Neuron (in vitro differentiated cells): Measurements from ENCODE around the gene DYSF.

Source experiments
- H2AFZ ChIP-seq: one replicate; pipeline ENCODE4 v1.6.1; 2013; ENCODE audit warnings: low read depth, mild to moderate bottlenecking, inconsistent platforms, low read length, moderate library complexity
- H3K27me3 ChIP-seq: one replicate; pipeline ENCODE4 v1.6.1; 2013; ENCODE audit warnings: low read length; ENCODE audit not compliant: insufficient read depth
- H3K36me3 ChIP-seq: one replicate; pipeline ENCODE4 v1.6.1; 2013; ENCODE audit warnings: low read length; ENCODE audit not compliant: insufficient read depth
- H3K4me1 ChIP-seq: one replicate; pipeline ENCODE4 v1.6.1; 2013; ENCODE audit warnings: low read length; ENCODE audit not compliant: insufficient read depth
- H3K4me3 ChIP-seq: 2 replicates; pipeline ENCODE4 v1.5.1; 2013; ENCODE audit warnings: mild to moderate bottlenecking, low read length, moderate library complexity
- H3K9me3 ChIP-seq: one replicate; pipeline ENCODE4 v1.6.1; 2013; ENCODE audit warnings: low read length

The DYSF gene

GRCh38 chr2:71672826-71673795, 219.8 kb downstream of the DYSF start:
- Histone ChIP-seq H3K4me1 (no peaks in the 10 kb centered on the region), H3K36me3 (no peaks in the 10 kb centered on the region), H3K9me3 (no peaks in the 10 kb centered on the region)

DNA sequence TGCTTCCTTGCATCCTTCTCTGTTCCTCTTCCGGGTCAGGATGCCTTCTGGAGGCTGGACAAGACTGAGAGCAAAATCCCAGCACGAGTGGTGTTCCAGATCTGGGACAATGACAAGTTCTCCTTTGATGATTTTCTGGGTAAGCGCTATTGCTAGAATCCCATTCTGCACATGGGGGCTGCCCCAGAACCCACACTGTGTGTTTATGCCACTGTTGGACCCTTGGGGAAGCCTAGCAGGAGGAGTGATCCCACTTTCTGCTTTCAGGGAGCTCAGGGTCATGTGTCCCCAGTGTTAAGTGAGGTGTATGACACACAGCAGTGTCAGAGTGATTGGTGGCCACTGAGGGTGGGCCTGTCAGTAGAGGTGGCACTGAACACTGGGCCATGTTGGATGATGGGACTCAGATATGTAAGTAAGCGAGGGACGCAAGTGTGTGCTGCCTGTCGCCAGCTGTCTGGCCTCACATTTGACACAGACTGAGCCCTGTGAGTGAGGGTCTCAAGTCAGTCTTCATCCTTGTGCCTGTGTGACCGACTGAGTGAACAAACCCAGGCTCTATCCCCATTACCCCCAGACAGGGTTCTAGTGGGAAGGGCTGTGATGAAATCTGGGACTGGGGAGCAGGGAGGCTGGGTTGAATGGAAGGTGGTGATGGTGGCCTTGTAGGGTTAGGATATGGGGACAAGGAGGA, 220.9 kb downstream of the DYSF start:
- Histone ChIP-seq H3K4me3 (no peak overlapping the region), H2AFZ (no peak overlapping the region), H3K9me3 (no peaks in the 10 kb centered on the region), H3K36me3 (no peaks in the 10 kb centered on the region), H3K4me1 (no peaks in the 10 kb centered on the region), H3K27me3 (peaks cover 2% of the 10 kb centered on the region)

More at GRCh38 chr2:71672826-71673795, 219.8 kb downstream of the DYSF start:
- H2AFZ ChIP-seq: no peak overlapping the region
- H3K4me3 ChIP-seq: no peak overlapping the region
- H3K27me3 ChIP-seq: no peaks in the 10 kb centered on the region

GRCh38 chr2:71675296-71675695, 221.9 kb downstream of the DYSF start:
- H3K9me3 ChIP-seq: no peaks in the 10 kb centered on the region

GRCh38 chr2:71678874-71679273, 225.5 kb downstream of the DYSF start:
- no peak overlapping the region for H2AFZ ChIP-seq
- H3K27me3 ChIP-seq: peaks cover 4% of the 10 kb centered on the region
- H3K36me3 ChIP-seq: no peaks in the 10 kb centered on the region
- no peak overlapping the region for H3K4me3 ChIP-seq
- H3K4me1 ChIP-seq: no peaks in the 10 kb centered on the region
- H3K9me3 ChIP-seq: no peaks in the 10 kb centered on the region

More at GRCh38 chr2:71675296-71675695, 221.9 kb downstream of the DYSF start:
- Histone ChIP-seq H3K36me3 (no peaks in the 10 kb centered on the region), H3K27me3 (peaks cover 2% of the 10 kb centered on the region), H3K4me1 (no peaks in the 10 kb centered on the region), H3K4me3 (no peak overlapping the region), H2AFZ (no peak overlapping the region)

DNA sequence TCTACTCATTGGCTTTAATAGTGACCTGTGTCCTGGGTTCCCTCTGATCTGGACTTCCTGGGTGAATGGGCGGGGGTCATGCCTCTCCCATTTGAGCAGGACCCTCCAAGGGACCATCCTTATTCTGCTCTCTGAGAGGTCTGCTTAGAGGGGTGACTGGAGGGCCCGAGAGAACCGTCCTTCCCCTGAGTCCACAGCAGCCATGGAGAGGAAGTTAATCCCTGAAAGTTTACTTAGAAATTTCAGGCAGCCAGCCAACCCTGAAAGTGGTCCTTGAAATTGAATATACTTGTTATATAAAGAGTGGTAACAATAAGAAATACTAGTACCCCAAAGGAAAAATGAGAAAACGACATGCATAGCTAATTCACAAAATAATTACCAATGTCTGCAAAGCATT, 226.1 kb downstream of the DYSF start:
- H3K4me1 ChIP-seq: no peaks in the 10 kb centered on the region
- no peak overlapping the region for H2AFZ ChIP-seq
- peaks cover 4% of the 10 kb centered on the region for H3K27me3 ChIP-seq
- H3K9me3 ChIP-seq: no peaks in the 10 kb centered on the region
- no peak overlapping the region for H3K4me3 ChIP-seq
- no peaks in the 10 kb centered on the region for H3K36me3 ChIP-seq

- no peak overlapping the region for H2AFZ ChIP-seq
- no peaks in the 10 kb centered on the region for H3K9me3 ChIP-seq
- H3K27me3 ChIP-seq: peaks cover 4% of the 10 kb centered on the region
- H3K4me3 ChIP-seq: no peak overlapping the region
- H3K4me1 ChIP-seq: no peaks in the 10 kb centered on the region
- H3K36me3 ChIP-seq: no peaks in the 10 kb centered on the region
These were observed 227.6 kb downstream of the DYSF start for GRCh38 chr2:71680925-71681324.

- Histone ChIP-seq H3K4me3 (no peak overlapping the region), H3K27me3 (peaks cover 4% of the 10 kb centered on the region), H2AFZ (no peak overlapping the region), H3K36me3 (no peaks in the 10 kb centered on the region), H3K4me1 (no peaks in the 10 kb centered on the region), H3K9me3 (no peaks in the 10 kb centered on the region)
These were observed 228.3 kb downstream of the DYSF start for GRCh38 chr2:71681626-71682025.

DNA sequence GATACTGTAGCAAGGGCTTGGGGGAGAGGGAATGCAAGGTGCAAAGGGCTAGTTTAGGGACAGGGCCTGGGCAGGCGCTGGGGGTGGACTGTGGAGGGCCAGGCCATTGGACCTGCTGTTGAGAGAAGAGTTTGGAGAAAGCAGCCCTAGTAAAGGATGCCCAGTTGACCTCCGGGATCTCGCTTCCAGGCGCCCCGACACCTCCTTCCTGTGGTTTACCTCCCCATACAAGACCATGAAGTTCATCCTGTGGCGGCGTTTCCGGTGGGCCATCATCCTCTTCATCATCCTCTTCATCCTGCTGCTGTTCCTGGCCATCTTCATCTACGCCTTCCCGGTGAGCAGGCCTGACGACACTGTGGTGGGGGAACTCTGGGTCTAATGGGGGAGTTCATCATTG, 229.0 kb downstream of the DYSF start:
- Histone ChIP-seq H3K4me3 (no peak overlapping the region), H3K27me3 (peaks cover 4% of the 10 kb centered on the region), H3K36me3 (no peaks in the 10 kb centered on the region), H3K4me1 (no peaks in the 10 kb centered on the region), H2AFZ (no peak overlapping the region), H3K9me3 (no peaks in the 10 kb centered on the region)

DNA sequence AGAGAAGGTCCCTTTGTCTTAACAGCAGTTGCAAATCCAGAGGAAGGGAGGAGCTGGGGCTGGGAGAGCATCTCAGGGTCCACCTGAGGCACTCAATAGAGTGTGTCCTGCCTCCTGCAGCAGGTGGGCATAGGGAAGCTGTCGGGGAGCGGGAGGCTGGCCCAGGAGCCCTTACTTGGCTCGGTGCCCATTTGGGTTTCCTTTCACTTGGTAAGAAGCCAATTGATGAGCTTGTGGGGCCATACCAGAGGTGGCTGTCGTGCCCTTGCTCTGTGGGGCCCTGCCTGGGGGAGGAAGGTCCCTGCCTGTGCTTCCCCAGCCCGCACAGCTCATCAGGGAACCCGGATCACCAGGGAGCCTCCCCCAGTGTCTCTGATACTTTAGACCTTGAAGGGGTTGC, 229.7 kb downstream of the DYSF start:
- Histone ChIP-seq H3K9me3 (no peaks in the 10 kb centered on the region), H2AFZ (no peak overlapping the region), H3K27me3 (peaks cover 4% of the 10 kb centered on the region), H3K36me3 (no peaks in the 10 kb centered on the region), H3K4me1 (no peaks in the 10 kb centered on the region), H3K4me3 (no peak overlapping the region)

DNA sequence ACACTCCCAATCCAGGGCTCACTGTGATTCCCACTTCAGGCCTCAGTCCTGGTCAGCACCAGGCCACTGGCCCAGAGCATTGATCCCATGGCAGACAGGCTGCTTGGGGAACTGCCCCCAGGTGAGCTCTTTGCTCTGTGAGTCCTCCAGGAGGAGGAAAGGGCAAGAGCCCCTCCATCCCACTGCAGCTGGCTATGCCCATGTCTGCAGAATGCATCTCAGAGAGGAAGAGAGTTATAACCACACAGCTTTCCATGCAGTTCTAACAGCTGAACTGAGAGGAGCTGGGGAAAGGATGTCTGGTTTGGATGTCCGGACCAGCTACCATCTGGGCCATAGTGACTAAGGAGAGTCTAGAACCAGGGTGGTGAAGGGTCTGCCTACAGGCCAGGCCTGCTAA, 230.3 kb downstream of the DYSF start:
- H3K4me3 ChIP-seq: no peak overlapping the region
- no peaks in the 10 kb centered on the region for H3K36me3 ChIP-seq
- no peaks in the 10 kb centered on the region for H3K9me3 ChIP-seq
- H2AFZ ChIP-seq: no peak overlapping the region
- no peaks in the 10 kb centered on the region for H3K4me1 ChIP-seq
- H3K27me3 ChIP-seq: peaks cover 4% of the 10 kb centered on the region

- H3K9me3 ChIP-seq: no peaks in the 10 kb centered on the region
- H3K36me3 ChIP-seq: no peaks in the 10 kb centered on the region
- no peak overlapping the region for H2AFZ ChIP-seq
- peaks cover 2% of the 10 kb centered on the region for H3K27me3 ChIP-seq
- H3K4me1 ChIP-seq: no peaks in the 10 kb centered on the region
- H3K4me3 ChIP-seq: no peak overlapping the region
These were observed 231.1 kb downstream of the DYSF start for GRCh38 chr2:71684226-71685072.

DNA sequence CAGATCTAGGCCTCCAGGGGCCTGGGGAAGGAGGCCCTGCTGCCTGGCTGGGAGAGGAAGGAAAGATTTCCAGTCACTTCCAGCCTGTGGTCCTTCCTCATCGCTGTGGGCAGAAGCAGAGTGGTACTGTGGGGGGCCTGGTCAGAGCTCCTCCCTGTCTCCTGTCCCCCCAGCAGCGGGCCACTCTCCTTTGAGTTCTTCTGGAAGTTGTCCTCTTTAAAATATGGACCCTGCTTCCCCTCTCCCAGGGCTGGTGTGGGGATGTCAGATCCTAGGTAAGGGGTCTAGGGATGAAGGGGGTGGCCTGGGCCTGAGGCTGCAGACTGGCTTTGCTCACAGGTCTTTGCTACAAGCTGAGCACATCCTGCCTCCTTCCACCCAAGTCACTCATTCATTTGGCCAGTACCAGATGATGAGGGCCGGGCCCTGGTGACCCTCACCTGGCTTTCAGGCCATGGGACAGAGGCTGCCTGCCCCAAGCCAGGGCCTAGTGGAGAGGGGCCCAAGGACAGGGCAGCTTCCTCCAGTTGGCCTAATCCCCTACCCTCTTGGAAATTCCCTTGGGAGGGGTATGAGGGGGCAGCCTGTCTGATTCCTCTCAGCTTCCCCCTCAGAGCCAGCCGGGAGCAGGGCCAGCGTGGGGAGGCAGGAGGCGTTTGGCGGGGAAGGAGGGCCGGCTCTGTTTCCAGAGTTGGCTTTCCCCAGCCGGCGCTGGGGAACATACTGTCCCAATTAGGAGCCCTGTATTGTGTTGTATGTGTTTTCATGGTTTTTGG, 231.9 kb downstream of the DYSF start:
- Histone ChIP-seq H2AFZ (no peak overlapping the region), H3K36me3 (no peaks in the 10 kb centered on the region), H3K4me1 (no peaks in the 10 kb centered on the region), H3K27me3 (peaks cover 2% of the 10 kb centered on the region), H3K9me3 (no peaks in the 10 kb centered on the region), H3K4me3 (no peak overlapping the region)
